Stimulated activated CD8-positive, alpha-beta memory T cell treated with anti-CD3 and anti-CD28 coated beads, Interleukin-12 subunit alpha, Interleukin-12 subunit beta, amount 100 ng/mL, for 4 hours (primary cell): ENCODE data around the gene GLB1L3.
A peak's percentile ranks its signal among the peaks of the same experiment; 100 is the strongest.

ENCODE experiments used
- DNase-seq: peaks from one replicate; pipeline ENCODE4 v3.0.0-alpha.2; 2020; ENCODE audit warnings: low read depth

The GLB1L3 gene

DNA sequence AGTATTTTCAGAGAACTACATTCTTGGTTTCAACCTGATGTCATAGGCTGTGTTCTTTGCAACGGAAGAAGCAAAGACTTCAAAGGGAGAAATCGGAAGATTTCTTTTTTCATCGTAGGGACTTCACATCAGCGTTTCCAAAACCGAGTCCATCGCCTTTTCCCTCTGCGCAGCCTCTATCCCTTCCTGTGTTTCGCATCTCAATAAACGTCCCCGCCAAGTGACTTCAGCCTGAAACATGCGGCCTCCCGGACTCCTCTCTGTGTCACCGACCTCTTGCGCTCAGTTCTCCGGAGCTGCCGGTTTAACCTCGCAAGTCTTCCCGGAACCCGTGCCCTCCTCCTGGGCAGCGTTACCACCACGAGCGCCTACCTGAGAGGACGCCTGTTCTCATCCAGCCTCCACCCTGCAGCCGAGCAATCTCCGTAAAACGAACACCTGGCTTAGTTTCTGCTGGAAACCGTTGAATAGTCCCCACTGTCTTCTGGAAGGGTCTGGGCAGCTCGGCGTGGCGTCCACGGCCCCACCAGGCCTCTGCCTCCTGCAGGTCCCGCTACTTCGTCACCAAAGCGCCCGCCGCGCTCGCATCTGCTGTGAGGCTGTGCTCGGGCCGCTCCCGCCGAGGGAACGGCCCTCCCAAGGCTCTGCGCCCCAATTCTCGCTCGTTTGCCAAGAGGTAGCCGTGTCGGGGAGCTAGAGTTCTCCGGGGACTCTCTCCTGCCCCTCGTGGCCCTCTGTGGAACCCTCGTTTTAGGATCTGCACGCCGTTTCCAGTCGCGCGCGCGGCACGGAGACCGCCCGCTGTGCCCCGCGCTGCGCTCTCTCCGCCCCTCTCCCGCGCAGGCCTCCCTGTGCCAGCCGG lies at the start of gene GLB1L3:
TSS of gene GLB1L3 (plus strand) at position 846 of the 862 bp plus-strand sequence. CDS start 362 bp downstream, outside the sequence.
- DNase-seq = peak; percentile 57

GRCh38 chr11:134226806-134227325 lies 49.3 kb upstream of the GLB1L3 start:
- DNase-seq = no peak

DNA sequence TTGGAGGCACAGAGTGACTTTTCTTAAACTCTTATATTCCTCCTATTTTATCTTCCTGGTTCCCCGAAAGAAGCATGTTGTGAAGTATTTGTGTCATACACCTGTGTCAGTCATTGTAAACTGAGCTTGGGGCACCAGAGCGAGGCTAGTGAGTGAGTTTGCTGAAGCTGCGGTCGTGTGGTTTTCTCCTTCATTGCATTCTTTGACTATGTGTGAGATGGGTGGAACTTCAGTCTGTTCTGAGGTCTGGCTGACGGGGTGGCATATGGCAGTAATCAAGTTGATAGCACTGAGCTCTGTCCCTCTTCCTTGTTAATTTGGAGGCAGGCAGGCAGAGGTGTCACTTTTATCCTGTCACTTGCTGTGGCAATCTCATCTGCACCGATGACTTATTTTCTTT lies 47.6 kb upstream of the GLB1L3 start:
- DNase-seq = peak; percentile 24

GRCh38 chr11:134229126-134229790 lies 46.9 kb upstream of the GLB1L3 start:
- no peak for DNase-seq

DNA sequence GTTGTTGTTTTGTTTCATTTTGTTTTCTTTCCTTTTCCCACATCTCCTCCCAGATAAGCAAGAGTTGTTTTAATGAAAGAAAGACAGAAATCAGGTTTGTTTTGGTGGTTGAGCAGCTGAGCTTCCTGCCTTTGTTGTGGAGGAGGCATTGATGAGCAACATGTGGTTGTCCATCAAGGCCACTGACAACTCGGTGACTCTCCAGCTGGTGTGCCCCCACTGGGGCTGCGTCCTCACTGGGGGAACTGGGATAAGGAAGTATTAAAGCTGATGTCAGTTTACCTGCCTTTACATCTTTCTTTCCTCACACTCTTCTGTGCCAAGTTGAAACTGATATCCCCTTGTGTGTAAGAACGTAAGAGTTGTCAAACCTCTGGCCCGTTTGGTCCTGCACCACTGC lies 45.8 kb upstream of the GLB1L3 start:
- DNase-seq = no peak

DNA sequence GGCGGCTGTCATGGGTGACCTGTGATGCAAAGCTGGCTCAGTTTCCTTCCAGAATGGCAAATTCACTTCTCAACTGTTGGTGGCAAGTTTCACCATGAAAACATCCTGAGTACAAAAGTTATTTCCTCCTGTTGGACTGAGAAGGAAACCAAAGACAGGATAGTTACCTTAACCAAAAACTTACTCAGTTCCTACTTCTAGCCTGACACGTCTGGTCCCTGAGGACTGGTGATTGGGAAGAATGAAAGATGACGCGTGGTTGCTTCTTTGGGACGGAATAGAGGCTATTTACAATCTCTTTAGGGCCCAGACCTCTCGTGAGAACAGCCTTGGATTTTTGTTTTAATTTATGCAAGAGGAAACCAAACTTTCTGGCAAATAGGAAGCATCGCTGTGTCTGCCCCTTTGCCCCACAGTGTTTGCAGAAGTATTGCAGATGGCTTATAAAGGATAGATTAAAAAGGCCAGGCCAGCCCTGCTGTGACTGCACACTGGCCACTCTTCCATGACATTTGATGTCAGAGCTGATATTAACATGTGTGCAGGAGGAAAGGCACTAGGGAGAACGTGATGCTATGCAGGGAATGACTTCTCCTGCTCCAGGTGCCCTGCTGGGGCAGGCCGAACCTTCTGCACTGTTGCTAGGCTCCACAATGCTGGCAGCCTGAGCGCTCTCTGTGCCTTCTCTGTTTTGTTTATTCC lies 44.1 kb upstream of the GLB1L3 start:
- no peak for DNase-seq

GRCh38 chr11:134233729-134234179 lies 42.4 kb upstream of the GLB1L3 start:
- DNase-seq = no peak

GRCh38 chr11:134235399-134235798 lies 40.8 kb upstream of the GLB1L3 start:
- DNase-seq = no peak

- no peak for DNase-seq
Measured at GRCh38 chr11:134236834-134237556, 39.2 kb upstream of the GLB1L3 start.

GRCh38 chr11:134237557-134237922 lies 38.6 kb upstream of the GLB1L3 start:
- DNase-seq = no peak

DNA sequence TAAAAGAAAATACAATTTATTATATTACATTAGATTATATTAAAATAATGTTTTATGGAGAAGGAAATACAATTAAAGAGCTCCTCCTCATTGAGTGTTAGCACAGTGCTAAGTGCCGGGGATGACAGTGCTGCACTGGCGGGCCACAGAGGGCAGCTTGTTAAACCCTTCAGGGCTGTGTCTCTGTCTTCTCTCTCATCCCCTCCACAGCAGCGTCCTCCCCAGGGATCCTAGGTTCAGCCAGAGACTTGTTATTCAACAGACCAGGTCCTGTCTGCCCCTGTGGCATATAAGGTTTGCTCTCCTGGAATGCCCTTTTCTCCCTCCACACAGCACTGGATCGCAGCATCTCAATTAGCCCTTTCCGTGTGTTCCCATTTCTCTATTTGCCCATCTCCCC lies 37.2 kb upstream of the GLB1L3 start:
- no peak for DNase-seq

DNA sequence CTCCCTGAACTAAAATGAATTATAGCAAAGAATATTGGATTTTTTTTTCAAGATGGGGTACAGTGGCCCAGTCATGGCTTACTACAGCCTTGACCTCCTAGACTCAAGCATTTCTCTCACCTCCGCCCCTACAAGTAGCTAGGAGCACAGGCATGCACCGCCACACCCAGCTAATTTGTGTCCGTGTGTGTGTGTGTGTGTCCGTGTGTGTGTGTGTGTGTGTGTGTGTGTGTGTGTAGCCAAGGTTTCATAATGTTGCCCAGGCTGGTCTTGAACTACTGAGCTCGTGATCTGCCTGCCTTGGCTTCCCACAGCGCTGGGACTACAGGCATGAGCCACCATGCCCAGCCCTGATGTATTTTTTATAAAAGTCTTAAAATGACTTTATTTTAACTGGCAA lies 35.6 kb upstream of the GLB1L3 start:
- no peak for DNase-seq

DNA sequence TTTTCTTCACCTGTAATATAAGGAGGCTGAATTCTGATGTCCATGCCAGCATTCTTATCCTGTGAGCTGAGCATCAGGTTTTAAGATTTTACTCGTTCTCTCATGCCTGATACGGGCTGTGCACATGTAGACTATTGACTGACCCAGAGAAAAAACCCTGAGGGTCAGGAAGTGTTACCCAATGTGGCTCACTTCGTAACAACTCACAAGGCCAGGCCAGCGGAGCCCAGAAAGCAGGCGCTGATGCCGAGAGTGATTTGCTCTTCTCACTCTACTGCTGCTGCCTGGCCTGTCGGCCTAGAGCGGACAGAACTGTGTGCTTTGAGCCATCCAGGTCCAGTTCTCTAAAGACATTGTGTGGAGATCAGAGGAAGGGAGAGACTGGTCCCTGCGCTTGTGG lies 33.8 kb upstream of the GLB1L3 start:
- no peak for DNase-seq

- DNase-seq = no peak
Measured at GRCh38 chr11:134243913-134244312, 32.3 kb upstream of the GLB1L3 start.

- no peak for DNase-seq
Measured at GRCh38 chr11:134244593-134244992, 31.6 kb upstream of the GLB1L3 start.

DNA sequence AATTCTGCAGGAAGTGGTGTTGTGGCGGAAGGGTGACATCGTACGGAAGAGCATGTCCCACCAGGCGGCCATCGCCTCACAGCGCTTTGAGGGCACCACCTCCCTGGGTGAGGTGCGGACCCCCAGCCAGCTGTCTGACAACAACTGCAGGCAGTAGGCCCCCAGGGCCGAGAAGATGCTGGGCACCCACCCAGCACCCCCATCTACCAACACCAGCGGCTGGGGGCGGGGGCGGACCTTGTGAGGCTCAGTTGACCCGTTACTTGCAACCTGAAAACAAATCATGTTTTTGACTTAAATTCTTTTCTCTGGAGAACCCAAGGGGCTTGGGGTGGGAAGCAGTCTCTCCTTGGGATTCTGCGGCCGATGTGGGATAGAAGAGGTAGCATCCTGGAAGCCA lies 30.7 kb upstream of the GLB1L3 start:
- no peak for DNase-seq

DNA sequence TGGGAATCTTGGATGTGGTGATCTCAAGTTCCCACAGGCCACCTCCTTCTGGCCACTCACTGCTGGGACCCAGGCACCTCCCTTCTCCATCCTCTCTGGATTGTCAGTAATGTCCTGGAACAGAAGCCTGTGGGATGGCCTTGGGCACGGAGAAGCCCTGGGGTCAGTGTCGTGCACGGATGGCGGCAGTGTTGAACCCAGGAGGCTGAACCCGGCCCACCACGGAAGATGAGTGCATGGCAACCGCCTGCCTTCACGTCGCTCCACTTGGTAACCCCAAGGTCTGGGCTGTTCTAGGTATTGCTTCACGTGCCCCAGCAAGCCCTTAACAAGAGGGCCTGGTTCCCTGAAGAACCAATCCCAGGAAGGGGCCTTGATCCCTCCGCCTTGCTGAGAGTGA lies 30.1 kb upstream of the GLB1L3 start:
- DNase-seq = no peak

DNA sequence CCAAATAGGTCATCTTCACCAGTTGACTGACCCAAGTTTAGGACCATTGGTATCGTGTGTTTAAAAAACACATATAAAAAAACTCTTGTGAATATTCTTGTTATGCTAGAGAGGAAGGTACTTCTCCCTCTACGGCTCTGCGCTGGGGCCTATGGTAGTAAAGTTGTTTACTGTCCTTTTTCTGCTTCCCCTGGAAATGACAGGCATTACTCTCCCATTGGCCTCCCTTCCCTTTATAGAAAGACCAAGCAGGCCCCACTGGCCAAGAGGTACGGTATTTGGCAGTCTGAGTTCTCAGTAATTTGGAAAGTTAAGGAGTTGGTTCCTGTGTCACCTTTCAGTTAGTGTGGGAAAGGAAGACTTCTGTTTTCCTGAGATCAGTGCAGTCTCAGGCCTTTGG lies 29.5 kb upstream of the GLB1L3 start:
- no peak for DNase-seq

DNA sequence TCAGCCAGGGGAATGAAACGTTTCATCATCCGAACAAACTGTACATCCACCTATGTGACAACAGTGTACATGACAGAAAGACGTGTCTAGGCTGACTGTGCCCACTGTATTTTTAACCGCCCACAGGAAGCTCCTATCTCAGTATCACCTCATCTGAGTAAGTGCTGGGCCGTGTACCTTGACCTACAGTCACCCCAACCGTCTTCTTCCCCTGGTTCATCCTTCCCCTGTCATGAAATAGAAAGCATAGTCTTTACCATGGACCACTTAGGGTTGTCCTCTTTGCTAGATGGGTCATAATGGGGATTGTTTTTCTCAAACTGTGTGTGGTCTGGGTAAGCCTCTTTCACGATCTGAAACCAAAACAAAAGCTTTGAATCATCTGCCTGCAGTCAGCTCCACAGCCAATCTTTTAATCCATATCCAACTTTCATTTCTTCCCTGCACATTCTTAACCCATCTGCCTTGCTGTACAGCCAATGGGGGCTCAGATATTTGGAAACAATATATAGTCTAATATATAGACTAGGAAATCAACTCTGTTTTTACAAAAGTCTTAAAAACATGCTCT lies 27.2 kb upstream of the GLB1L3 start:
- DNase-seq = no peak

GRCh38 chr11:134250246-134250645 lies 25.9 kb upstream of the GLB1L3 start:
- no peak for DNase-seq

- DNase-seq = no peak
Measured at GRCh38 chr11:134250675-134251074, 25.5 kb upstream of the GLB1L3 start.
